ENCODE results near the gene MARCHF6.
"Not testable (repeated sequence)": the region's sequence is repeated elsewhere in the genome, so short reads cannot be mapped to it uniquely, and the experiment has no call there.

MARCHF6 gene

DNA sequence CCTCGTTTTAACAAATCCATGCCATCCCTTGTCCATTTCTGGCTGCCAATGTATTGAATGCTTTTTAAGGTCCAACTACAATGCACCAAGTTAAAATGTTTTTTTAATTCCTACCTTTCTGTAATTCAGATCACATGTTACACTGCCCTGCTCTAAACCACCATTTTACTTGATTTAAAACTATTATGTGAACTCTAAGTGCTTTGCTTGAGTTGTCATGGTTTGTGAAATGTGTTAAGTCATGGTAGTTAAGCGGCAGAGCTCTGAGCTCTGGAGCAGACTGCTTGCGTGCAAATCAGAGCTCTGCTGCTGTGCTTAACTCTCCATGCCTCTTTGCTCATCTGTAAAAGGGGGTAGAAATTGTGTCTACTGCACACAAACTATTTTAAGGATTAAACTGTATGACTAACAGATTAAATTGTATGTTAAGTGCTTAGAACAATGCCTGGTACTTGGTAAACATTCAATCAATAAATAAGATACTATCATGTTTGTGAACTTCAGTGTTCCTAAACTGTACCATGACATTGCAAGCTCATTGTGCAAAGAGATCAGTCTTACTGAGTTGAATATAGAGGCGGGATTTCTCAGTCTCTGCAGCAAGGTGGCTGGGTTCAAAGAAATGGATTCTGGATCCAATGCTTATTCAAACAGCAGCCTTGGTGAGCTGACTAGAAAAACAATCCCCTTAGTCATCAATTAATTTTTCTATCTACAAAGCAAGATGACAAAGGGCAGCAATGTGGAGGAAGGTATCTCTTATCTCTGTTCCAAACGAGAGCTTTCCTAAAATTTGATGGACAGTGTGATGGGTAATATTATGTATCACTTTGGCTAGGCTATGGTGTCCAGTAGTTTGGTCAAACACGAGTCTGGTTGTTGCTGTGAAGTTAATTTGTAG lies 29.7 kb upstream of the MARCHF6 start:
- DNase-seq = no peak

DNA sequence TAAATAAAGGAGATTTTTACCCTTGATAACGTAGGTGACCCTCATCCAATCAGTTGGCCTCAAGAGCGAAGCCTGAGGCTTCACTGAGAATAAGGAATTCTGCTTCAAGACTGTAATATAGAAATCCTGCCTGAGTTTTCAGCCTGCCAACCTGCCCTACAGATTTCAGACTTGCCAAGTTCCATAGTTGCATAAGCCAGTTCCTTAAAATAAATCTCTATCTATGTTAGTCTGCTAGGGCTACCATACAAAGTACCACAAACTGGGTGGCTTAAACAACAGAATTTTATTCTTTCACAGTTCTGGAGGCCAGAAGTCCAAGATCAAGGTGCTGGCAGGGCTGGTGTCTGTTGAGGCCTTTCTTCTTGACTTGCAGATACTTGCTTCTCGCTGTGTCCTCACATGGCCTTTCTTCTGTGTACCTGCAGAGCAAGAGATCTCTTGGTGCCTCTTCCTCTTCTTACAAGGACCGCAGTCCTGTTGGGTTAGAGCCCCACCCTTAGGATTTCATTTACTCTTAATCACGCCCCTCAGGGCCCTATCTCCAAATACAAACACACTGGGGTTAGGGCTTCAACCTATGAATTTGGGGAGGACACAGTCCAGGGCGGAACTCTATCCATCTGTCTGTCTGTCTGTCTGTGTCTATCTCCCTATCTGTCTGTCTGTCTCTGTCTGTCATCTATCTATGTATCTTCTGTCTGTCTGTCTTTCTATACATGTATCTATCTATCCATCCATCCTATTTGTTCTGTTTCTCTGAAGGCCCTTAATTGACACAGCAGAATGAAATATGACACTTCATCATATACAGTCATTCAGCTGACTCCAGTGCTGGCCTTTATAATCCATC lies 28.8 kb upstream of the MARCHF6 start:
- DNase-seq = no peak

DNA sequence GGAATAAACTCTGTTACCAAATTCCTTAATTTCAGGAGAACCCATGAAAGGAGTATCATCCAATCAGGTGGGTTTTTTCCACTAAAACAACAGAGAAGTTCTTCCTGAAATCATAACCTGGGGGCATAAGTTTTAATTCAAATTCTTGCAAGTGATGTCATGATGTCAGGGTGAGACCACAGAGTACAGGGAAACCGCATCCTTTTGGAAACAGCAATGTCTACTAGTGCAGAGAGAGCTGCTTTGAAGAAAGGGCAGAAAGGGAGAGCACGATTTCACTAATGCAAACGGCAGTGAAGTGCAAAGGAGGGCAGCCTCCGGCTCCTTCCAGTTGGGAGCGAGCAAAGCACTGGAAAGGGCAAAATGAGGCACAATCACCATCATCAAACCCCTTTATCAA lies 25.2 kb upstream of the MARCHF6 start:
- DNase-seq = no peak

DNA sequence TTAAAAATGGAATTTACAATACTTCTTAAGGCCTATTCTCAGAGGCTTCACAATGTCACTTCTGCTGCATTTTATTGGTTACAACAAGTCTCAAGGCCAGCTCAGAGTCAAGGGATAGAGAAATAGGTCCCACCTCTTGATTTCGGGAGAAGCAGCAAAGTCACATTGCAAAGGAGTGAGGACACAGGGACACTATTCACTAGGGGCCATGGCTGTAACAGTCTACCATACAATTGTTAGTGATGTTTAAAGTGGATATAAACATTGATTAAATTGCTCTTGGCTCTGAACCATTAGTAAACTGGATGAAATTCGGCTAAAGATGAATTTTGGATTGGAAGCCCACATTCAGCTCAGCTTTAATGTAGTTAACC lies 24.1 kb upstream of the MARCHF6 start:
- no peak for DNase-seq

DNA sequence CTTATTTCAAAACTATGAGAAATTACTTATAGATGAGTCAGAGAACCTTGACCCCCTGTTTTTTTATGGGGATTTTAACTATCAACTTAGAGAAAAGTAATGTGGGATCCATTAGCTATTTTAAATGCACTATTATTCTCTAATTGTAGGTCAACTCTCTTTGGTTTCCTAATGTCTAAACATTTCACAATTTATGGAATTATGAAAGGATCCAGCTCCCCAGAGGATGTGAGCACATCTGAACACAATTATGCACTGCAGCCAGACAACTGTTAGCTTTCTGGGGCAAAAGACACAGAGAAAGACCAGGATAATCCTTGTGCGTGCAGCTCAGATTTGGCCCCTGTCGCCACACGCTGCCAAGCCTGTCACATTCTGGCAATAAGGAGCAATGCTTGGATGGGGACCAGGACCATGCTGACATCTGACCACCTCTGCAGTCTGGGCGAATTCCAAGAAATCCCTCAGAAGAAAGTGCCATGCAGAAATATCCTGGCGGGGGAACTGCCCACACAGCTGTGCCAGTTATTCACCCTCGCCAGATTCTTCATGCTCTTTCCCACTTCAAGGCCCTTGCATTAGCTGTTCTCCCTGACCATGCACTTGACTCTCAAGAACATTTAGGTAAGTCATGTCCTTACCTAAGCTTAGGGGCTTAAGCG lies 23.5 kb upstream of the MARCHF6 start:
- no peak for DNase-seq

DNA sequence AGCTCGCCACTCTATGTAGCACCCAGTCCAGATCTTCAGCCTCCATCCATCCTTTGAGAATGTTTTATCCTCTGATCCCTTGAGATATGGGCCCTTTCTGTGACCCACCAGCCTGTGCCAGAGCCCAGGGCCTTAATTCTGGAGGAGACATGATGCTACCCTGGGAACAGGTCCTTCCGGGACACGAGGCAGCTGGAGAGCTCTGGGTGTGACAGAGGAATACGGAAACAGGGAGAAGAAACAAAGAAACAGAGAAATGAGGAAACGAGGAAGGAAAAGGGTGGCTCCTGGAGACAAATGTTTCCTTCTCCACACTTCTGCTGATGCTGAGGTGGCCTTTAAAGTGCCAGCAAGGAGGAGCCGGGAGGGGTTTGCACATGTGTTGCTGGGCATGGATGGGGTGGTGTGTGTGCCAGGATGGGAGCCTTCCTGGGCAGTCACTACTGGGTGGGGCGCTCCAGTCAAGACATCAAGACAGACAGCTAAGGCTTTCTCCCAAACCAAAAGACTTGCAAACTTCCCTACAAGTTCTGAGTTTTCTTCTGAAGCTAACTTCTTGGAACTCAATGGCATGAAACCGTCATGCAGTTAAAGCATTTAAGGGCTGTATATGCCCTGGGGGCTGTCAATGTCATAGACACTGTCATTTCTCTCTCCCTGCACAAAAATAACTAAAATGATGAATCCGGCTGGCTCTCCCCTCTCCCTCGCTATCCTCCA lies 22.8 kb upstream of the MARCHF6 start:
- no peak for DNase-seq

DNA sequence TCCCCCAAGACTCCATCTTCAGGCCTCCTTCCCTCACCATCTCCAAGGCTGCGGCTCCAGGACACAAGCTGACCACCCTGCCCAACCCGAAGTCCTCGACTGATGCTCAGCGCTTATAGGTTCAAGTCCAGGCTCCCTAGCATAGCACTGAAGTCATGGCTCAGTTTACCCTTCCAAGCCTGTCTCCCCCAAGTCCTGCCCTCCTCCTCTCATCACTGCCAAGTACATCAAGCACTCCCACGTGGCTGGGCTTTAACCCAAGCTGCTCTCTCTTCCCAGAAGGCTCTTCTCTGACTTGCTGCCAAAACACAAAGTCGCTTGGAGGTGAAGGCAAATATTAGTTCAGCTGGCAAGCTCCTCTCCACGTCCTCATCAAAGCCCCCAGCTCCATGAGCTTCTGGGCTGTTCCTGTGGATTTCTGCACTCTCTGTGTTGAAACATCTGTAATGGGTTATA lies 22.1 kb upstream of the MARCHF6 start:
- DNase-seq = no peak

DNA sequence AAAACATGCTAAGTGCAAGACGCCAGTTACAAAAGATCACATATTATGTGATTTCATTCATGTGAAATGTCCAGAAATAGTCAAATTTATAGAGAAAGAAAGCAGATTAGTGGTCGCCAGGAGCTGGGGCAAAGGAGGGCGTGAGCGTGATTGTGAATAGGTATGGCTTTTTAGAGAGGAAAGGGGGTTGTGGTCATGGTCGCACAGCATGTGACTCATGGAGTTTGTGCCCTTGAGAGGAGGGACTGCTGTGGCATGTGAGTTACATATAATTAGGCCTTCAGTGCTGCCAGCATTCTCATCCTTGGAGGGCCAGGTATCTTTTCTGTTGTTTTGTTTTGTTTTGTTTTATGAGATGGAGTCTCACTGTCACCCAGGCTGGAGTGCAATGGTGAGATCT lies 21.2 kb upstream of the MARCHF6 start:
- DNase-seq = no peak

DNA sequence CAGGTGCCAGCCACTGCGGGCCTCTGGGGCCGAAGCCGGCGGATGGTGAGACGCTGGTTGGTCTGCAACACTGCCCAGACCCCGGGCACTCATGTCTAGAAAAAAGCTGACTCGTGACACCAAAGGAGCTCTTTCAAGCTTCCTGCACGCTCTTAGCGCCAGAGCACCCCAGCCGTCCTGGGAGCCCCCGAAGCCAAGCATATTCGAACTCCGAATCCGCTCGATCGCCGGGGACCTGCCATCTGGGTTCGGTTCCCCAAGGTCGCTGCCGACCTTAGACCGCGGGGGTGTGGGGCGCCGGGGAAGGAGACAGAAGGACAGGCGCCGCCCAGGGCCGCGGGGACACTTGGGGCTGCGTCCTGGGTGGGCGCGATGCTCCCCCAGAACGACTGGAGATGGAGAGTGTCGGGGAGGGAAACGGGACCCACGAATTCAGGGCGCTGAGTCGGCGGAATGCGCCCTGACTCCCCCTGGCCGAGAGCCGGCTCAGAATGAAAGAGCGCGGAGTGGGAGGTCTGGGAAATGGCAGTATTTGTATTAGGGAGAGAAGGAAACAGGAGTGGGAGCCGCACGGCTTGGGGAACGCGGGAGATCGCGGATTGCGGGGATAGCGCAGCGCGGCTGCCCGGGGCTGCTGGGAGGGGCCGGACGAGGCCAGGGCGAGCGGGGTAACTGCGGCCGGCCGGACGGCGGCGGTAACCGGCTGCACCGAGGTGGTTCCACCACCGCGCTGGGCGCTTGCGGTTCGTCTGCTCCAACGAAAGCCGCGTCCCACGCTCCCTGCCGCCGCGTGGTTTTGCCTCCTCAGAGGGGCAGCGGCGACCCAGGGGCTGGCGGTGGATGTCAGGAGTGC lies 20.1 kb upstream of the MARCHF6 start:
- DNase-seq = no peak

DNA sequence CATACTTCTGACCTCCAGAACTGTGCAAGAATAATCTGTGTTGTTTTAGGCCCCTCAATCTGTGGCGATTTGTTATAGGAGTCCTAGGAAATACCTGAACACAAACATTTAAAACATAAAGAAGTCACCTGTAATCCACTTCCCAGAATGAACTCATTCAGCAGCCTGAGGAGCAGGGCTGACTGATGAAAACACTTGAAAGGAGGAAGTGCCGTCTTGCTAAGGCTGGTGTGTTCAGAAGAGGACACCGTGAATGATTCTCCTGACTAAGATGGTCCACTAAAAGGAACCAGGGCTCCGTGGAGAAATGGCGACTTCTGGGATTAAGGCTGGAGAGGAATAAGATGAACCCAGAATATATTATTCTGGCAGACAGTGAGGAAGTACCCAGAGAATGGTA lies 18.7 kb upstream of the MARCHF6 start:
- no peak for DNase-seq

DNA sequence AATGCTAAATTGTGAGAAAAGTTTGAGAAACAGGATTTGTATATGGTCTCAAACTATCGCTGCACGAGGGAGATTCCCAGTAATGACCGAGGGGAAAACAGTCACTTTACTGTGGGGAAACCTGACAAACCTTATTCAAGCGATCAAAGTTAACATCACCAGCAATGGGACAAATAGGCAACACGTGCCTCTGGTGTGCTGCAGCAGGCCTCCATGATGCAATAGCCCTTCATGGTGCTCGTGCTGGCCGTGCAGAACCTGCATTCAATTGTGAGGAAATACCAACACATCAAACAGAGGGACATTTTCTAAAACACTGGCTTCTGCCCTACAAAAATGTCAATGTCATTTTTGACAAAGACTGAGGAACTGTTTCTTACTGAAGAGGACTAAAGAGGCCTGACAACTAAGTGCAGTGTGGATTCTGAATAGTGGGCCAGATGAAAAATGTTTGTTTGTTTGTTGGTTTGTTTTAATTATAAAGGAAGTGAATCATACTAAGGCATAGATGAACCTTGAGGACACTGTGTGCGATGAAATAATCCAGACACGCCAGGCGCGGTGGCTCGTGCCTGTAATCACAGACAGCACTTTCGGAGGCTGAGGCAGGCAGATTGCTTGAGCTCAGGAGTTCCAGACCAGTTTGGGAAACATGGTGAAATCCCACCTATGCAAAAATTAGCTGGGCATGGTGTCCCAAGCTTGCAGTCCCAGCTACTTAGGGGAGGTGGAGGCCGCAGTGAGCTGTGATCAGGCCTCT lies 17.6 kb upstream of the MARCHF6 start:
- DNase-seq = no peak

DNA sequence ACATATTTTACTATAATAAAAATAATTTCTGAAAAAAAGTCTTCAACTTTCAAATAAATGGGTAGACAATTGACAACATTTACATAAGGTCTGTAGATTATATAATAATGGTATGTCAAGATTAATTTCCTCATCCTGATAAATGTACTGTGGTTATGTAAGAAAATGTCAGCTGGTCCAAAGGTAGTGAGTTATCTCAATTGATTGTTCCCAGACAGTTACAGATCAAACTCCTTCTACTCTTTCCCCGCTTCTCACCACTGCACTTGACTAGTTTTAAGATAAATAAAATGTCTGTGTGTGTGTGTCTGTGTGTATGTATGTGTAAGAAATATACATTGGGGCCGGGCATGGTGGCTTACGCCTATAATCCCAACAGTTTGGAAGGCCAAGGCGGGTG lies 16.4 kb upstream of the MARCHF6 start:
- no peak for DNase-seq

DNA sequence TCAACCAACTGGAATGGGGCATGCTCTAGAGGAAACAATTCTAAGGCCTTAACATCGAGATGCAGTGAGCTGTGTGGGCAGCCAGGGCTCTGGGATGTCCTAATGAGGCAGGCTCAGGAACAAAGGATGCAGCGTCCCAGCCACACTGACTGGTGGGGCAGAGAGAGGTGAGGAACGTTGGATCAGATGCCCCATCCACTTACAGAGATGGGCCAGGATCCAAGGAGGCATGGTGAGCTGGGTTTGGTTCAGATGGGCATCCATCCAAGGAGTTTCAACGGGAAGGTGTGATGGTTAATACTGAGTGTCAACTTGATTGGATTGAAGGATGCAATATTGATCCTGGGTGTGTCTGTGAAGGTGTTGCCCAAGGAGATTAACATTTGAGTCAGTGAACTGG lies 15.5 kb upstream of the MARCHF6 start:
- DNase-seq = no peak

DNA sequence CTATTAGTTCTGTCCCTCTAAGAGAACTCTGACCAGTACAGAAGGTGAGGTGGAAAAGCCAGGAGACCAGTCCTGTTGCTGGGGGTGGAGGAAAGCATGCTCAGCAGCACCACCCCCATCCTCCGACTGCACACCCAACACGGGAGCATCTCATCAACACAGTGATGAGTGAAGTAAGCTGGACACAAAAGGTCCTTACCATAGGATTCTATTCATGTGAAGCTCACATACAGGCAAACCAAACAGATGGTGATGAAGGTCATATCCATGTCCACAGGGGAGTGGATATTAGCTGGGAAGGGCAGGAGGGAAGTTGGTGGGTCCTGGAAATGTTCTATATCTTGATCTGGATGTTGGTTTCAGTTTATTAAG lies 14.8 kb upstream of the MARCHF6 start:
- no peak for DNase-seq

DNA sequence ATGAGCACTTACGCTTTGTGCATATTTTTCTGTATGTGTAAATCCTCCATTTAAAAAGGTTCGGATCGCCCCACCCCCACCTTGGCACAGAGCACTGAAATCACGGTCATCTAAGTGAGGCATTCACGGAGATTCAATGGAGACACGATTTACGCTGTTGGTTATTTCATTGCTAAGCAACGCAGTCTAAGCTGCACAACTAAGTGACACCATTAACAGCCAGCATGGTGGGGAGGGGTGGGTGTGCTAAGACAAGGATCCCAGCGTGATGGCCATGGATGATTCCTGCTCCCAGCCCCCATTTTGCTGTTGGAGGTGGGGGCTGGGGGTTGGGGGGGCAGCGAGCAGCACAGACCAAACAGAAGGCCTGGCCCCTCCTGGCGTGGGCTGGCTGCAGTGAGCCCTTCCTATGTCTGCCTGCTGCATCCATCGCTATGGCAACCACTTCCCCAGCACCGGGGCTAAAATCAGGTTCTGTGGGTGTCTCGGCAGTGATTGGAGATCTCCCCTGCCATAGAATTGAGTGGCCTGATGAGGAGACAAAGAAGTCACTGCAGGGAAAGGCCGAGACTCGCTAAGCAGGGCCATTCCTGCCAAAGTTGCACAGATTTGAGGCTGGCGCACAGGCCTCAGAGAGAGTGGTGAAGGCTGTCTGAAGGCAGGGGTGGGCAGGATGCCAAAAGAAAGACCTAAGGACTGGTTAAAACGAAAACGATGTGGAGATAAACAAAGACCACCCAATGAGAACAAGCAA lies 14.3 kb upstream of the MARCHF6 start:
- DNase-seq = no peak

DNA sequence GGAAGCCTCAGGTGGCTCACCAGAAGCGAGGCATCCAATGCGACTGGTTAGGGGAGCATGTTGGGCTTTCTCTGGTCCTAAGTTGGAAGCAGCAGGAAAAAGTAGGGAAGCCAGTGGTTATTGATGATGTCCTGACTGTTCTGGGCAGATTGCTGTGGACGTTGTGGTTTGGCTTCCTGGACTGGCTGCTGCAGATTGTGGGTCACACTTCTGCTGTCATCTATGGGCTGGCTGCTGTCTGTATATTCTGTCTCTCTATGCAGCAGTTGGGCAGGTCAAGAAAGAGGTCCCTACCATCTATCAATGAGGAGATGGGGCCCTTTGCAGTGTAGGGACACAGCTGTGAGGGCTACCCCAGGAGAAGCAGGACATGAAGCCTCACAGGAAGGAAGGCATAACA lies 13.5 kb upstream of the MARCHF6 start:
- DNase-seq = no peak

DNA sequence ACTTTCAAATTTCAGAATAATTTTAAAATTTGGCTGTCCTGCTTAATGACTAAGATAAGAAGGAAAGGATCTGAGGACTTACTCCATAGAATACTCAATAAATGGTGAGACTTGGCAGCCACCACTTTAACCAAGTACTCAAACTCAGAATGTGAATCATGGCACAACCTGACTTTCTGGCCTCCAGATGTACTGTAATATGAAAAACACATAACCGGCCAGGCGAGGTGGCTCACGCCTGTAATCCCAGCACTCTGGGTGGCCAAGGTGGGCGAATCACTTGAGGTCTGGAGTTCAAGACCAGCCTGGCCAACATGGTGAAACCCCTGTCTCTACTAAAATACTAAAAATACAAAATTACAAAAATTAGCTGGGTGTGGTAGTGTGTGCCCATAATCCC lies 10.0 kb upstream of the MARCHF6 start:
- DNase-seq = no peak

DNA sequence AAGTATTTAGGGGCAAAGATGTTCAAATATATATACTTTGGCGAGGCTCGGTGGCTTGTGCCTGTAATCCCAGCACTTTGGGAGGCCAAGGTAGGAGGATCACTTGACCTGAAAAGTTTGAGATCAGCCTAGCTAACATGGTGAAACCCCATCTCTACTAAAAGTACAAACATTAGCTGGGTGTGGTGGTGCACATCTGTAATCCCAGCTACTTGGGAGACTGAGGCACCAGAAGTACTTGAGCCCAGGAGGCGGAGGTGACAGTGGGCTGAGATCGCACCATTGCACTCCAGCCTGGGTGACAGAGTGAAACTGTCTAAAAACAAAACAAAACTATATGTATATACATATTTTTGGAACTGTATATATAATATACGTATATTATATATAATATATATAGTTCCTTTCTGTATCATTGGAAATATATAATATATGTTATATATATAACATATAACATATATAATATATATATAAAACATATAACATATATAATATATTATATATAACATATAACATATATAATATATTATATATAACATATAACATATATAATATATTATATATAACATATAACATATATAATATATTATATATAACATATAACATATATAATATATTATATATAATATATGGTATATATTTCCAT lies 8.9 kb upstream of the MARCHF6 start:
- not testable (repeated sequence) for DNase-seq

DNA sequence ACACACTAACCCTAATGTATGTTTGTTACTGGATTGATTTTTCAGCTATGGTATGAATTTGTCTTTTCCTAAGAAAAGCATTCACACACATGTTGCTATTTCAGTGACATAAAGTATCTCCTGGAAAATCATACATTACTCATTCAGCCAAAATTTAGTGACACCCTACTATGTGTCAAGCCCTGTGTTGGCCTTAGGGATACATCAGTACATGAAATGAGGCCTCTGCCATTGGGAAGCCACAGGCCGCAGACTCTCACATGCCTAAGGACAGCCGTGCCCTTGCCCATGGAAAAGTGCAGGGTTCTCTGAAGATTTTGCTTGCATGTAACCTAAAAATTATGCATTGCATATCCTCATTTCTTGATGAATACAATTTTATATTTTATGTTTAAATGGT lies 5.2 kb upstream of the MARCHF6 start:
- DNase-seq = no peak
